Measurements from ENCODE around the gene APP.

GRCh38 chr21:26089730-26090129 lies 80.8 kb downstream of the APP start:
- no peak for TF ChIP-seq CTCF (conservative IDR thresholded peaks at IDR 0.05; ENCODE audit: low read length)
- no peak for TF ChIP-seq EZH2phosphoT487 (IDR thresholded peaks at IDR 0.05; ENCODE audit: borderline replicate concordance, low read depth, low read length)
